SK-N-DZ (cell line): ENCODE results near the gene PPP2R2C.

ENCODE experiments used
- DNase-seq: peaks from one replicate; pipeline ENCODE4 v3.0.0-alpha.2; 2015; ENCODE audit warnings: low spot score

Gene PPP2R2C

DNA sequence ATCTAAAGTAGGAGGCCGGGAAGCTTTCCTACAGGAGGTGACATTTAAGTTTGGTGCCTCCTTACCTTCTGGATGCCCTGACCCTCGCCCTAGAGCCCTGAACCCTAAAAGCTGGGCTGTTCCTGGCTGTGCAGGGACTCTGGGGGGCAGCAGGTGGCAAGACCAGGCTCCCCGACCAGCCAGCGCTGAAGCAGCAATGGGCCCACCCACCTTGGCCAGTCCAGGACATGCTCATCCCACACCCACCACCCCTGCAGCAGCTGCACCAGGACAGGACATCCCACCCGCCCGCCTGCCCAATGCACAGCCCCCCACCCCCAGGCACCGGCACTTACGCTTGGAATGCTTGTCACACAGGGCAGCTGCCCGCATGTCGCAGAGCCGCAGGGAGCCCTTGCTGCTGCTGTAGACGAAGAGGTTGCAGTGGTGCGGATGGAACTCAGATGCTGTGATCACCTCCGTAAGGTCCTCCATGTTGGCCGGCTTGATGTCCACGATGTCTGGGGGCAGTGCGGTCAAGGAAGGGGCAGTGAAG is 124.8 kb downstream of the PPP2R2C start:
- no peak for DNase-seq

DNA sequence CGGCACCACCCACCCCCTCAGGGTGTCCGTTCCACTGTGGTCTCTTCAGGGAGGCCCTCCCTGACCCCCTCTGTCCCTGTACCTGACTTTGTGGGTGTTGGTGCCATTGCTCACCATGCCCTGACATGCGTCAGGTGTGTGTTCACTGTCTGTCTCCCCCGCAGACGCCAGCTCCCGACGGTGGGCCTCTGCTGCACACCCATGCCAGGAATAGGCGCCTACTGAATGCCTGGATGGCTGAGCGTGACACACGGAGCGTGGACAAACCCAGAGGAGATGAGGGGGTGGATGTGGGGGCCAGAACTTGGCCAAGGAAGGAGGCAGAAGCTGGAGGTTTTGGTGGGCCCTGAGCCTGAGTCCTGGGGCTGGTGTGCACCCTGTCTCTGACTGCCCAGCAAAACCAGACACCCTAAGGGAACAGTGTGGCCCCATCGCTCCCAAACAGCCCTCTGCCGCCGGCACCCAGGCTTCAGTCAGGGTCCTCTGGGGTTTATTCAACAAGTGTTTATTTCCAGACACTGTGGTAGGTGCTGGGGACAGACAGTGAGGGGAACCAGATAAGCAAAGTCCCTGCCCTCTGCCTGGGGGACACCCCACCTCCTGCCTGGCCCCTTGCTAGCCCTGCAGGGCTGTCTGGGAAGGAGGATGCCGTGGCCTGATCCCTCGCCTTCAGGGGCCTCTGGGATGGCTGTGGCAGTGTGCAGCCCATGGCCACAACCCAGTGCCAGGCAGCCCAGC is 125.9 kb downstream of the PPP2R2C start:
- no peak for DNase-seq

GRCh38 chr4:6345866-6346265 is 126.5 kb downstream of the PPP2R2C start:
- no peak for DNase-seq

DNA sequence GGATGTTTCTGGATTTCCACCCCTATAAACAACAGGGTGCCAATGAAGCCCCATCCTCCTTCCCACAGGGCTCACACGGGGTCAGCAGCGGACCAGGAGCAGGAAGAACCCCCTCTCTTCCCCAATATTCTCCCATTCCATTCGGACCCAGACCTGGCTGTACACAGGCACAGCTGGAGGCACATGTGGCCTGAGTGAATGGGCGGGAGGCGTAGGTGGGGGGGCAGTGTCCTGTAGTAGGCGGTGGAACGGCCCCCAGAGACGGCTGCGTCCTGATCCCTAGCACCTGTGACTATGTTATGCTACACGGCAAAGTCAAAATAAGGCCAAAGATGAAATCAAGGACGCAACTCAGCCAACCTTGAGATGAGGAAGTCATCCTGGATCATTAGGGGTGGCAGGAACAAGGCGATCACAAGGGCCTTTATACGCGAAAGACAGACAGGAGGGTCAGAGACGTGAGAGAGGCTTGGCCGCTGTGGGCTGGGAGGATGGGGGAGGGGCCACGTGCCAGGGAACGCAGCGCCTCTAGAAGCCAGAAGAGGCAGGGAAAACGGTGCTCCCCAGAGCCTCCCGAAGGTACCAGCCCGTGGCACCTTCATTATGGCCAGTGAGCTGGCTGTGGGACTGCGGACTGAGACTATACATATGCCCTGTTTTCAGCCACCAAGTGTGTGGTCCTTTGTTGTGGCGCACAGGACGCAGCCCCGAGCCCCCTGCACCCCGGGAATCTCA is 127.2 kb downstream of the PPP2R2C start:
- no peak for DNase-seq

- DNase-seq = no peak
Observed at GRCh38 chr4:6343939-6344408, 128.4 kb downstream of the PPP2R2C start.

DNA sequence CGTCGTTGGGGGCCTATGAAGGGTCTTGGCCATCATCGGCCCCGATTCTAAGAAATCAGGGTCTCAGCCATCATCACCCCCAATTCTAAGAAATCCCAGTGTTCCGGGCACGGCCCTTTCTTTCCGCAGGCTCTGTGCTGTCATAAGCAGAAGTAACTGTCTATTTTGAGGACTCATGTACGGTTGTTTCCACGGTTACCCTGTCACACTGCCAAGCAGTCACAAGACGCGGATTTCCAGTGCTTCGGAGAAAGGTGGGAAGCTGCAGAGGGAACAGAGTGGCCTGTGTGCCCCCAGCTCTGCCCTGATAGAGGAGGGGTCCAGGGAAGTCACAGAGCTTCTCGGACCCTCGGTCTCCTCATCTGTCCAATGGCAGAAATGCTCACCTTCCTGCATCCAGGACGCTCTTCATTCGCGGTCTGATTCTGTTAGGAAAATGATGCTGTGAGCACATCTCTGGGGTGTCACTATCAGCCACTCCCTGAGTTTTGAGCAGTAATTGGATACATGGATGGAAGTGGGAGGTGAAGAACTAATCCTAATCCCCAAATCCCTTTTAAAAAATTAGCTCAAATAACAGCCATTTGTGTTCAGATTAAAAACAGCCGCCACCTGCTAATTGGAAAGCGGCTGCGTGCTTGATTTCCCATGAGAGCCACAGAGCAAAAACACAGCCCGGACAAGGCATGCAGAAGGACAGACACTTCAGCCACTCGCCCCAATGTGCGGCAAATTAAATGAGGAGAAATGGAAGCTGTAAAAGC is 129.7 kb downstream of the PPP2R2C start:
- no peak for DNase-seq

GRCh38 chr4:6341696-6342095 is 130.7 kb downstream of the PPP2R2C start:
- DNase-seq = no peak

- DNase-seq = no peak
Observed at GRCh38 chr4:6340446-6341015, 131.9 kb downstream of the PPP2R2C start.

GRCh38 chr4:6339818-6340445 is 132.5 kb downstream of the PPP2R2C start:
- DNase-seq = no peak

GRCh38 chr4:6338951-6339817 is 133.2 kb downstream of the PPP2R2C start:
- no peak for DNase-seq

GRCh38 chr4:6338175-6338950 is 134.1 kb downstream of the PPP2R2C start:
- no peak for DNase-seq

DNA sequence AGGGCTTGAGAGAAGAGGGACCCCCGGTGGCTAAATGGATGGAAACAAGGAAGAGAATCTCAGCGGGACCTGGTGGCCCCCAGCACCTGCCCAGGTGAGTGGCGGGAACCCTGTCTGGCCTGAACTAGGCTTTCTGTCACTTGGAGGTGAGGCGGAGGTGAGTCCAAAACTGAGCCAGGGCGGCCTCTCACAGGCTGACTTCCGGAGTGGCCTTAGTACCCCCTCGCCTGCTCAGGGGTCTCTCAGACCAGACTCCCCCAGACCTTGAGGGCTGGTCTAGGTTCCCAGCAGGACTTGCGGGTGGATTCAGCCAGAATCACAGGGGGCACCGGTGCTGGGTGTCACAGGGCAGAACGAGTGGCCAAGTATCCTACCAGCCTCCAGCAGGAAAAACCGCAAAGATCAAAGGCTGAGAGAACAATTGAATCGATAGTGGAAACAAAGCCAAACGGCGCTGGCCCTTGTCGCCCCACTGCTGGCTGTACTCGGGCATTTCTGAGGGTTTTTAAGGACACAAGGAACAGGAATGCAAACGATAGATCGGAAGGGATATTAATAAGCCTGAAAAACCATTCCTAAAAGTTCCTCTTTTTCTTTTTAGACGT is 135.0 kb downstream of the PPP2R2C start:
- no peak for DNase-seq

- DNase-seq = no peak
Observed at GRCh38 chr4:6336166-6336565, 136.2 kb downstream of the PPP2R2C start.

- DNase-seq = no peak
Observed at GRCh38 chr4:6335040-6335590, 137.3 kb downstream of the PPP2R2C start.

DNA sequence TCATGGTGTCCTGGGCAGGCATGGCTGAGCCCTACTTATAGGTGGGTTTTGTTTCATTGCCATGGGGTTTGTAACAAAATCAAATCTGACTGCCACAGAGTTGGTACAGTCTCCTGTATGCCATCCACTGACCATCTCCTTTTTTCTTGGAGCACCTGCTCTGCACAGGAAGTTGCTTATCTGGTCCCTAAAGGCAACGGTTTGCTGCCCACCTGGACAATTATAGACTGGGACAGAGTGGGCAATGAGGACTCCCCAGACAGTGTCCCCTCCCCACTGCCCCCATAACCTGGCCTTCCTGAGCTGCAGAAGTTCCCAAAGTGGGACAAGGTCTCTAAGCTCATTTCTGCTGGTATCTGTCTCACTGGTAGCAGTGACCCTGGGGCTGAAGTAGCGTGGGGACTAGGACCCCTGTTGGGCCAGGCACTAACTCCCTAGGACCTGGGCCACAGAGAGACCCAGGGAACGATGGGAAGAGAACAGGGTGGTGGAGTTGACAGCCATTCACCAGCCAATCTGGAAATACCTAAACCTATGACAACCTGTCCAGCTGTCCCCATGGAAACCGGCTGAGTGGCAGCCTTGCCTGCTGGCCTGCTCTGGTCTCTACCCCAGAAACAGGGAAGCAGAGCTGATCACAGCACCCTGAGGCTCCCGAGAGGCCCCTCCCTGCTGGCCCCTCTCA is 138.1 kb downstream of the PPP2R2C start:
- no peak for DNase-seq

GRCh38 chr4:6333301-6334202 is 138.9 kb downstream of the PPP2R2C start:
- DNase-seq = no peak

GRCh38 chr4:6332669-6333050 is 139.8 kb downstream of the PPP2R2C start:
- no peak for DNase-seq
